EH (cell line): ENCODE data around the gene RASGRP3.

Experiments
- DNase-seq: peaks from one replicate; pipeline ENCODE4 v3.0.0-alpha.2; 2015; ENCODE audit warnings: low read depth

The RASGRP3 gene

GRCh38 chr2:33525666-33526065 lies 49.2 kb downstream of the RASGRP3 start:
- DNase-seq = no peak

- peak; percentile 31 for DNase-seq
Observed at GRCh38 chr2:33526132-33526531, 49.7 kb downstream of the RASGRP3 start.

GRCh38 chr2:33526921-33527320 lies 50.5 kb downstream of the RASGRP3 start:
- no peak for DNase-seq

- DNase-seq = no peak
Observed at GRCh38 chr2:33528441-33528950, 52.0 kb downstream of the RASGRP3 start.

GRCh38 chr2:33529771-33530481 lies 53.5 kb downstream of the RASGRP3 start:
- DNase-seq = peak; percentile 99

GRCh38 chr2:33530690-33531548 lies 54.5 kb downstream of the RASGRP3 start:
- peak; percentile 45 for DNase-seq

- peak; percentile 45 for DNase-seq
Observed at GRCh38 chr2:33531549-33532059, 55.2 kb downstream of the RASGRP3 start.

- no peak for DNase-seq
Observed at GRCh38 chr2:33532146-33532545, 55.7 kb downstream of the RASGRP3 start.

- DNase-seq = no peak
Observed at GRCh38 chr2:33532966-33533365, 56.5 kb downstream of the RASGRP3 start.

GRCh38 chr2:33535421-33535820 lies 59.0 kb downstream of the RASGRP3 start:
- no peak for DNase-seq

GRCh38 chr2:33541243-33541642 lies 64.8 kb downstream of the RASGRP3 start:
- DNase-seq = no peak

- no peak for DNase-seq
Observed at GRCh38 chr2:33550206-33550605, 73.8 kb downstream of the RASGRP3 start.

- peak; percentile 56 for DNase-seq
Observed at GRCh38 chr2:33552758-33553461, 76.5 kb downstream of the RASGRP3 start.

- DNase-seq = no peak
Observed at GRCh38 chr2:33555681-33556080, 79.2 kb downstream of the RASGRP3 start.

- no peak for DNase-seq
Observed at GRCh38 chr2:33559328-33559727, 82.9 kb downstream of the RASGRP3 start.

GRCh38 chr2:33560017-33560416 lies 83.6 kb downstream of the RASGRP3 start:
- no peak for DNase-seq

GRCh38 chr2:33561872-33562271 lies 85.4 kb downstream of the RASGRP3 start:
- no peak for DNase-seq

GRCh38 chr2:33570681-33571080 lies 94.2 kb downstream of the RASGRP3 start:
- no peak for DNase-seq

GRCh38 chr2:33573657-33574056 lies 97.2 kb downstream of the RASGRP3 start:
- no peak for DNase-seq

- no peak for DNase-seq
Observed at GRCh38 chr2:33577084-33577483, 100.6 kb downstream of the RASGRP3 start.

- DNase-seq = no peak
Observed at GRCh38 chr2:33577668-33578067, 101.2 kb downstream of the RASGRP3 start.

- DNase-seq = no peak
Observed at GRCh38 chr2:33579227-33579626, 102.8 kb downstream of the RASGRP3 start.
